Ovary (tissue), 9 donors: ENCODE measurements around the gene CMIP. TPM values are rescaled to one million over a fixed set of nuclear protein-coding genes. Genes with fewer than 3 reads are reported as not detected.

ENCODE experiments used
- DNase-seq, 5 donors: peaks; one replicate each; pipeline ENCODE4 v3.0.0-alpha.2; 2019 to 2020
- H3K27ac ChIP-seq, 2 donors: fragments of 200-600 bp; one replicate each; pipeline versions ENCODE4 v1.5.1 to v1.8.0; 2019 to 2022
- H3K27me3 ChIP-seq: fragments of 200-600 bp; one replicate; pipeline ENCODE4 v1.8.0; 2022
- H3K36me3 ChIP-seq: fragments of 200-600 bp; sonication (generic); one replicate; pipeline ENCODE4 v1.5.1; 2019
- H3K4me1 ChIP-seq: one replicate; pipeline ENCODE4 v1.8.1; 2013; ENCODE audit warnings: mild to moderate bottlenecking, moderate library complexity; ENCODE audit not compliant: insufficient read depth
- H3K4me3 ChIP-seq: fragments of 200-600 bp; sonication (generic); one replicate; pipeline ENCODE4 v1.5.1; 2017
- H3K9me3 ChIP-seq, 2 donors: fragments of 200-600 bp in 1 of 2; sonication (generic) in 1 of 2; one replicate each; pipeline versions ENCODE4 v1.5.1 to v1.8.1; 2013 to 2019; ENCODE audit warnings: mild to moderate bottlenecking in 1 of 2, moderate library complexity in 1 of 2
- CTCF ChIP-seq, 3 donors: fragments of 450-650 bp in 2 of 3; fragments of 200-600 bp in 1 of 3; IDR thresholded peaks; one replicate each; pipeline versions ENCODE4 v1.5.1 to v1.8.0; 2016 to 2022; ENCODE audit warnings: antibody characterized with exemption in 3 of 3, mild to moderate bottlenecking in 1 of 3
- EP300 ChIP-seq: sonication (generic); formaldehyde crosslinking; IDR thresholded peaks from one replicate; pipeline ENCODE4 v1.6.1; 2017; ENCODE audit warnings: antibody characterized with exemption
- POLR2A ChIP-seq: fragments of 450-650 bp; IDR thresholded peaks from one replicate; pipeline ENCODE4 v1.6.1; 2017; ENCODE audit warnings: antibody characterized with exemption, mild to moderate bottlenecking, moderate library complexity
- WGBS, 3 donors: extraction: QIAGEN DNeasy Blood & Tissue Kit in 1 of 3; methylation state at CpG; one replicate each; pipeline versions ENCODE4 v1.1.5 to v1.1.7; 2013 to 2017; 5-methylcytosine and 5-hydroxymethylcytosine counted together
- intact Hi-C, 4 donors: fragments of 100-400 bp; cut with DNase I; formaldehyde crosslinking; loops; one replicate each; pipeline versions ENCODE4 v1.11.0 to v1.15.1; 2022 to 2023
- polyA plus RNA-seq, 2 donors: library from polyadenylated mRNA; stranded (reverse); fragments of 200-250 nt in 1 of 2; fragments of 350-450 nt in 1 of 2; fragmentation: Illumina TruSeq in 1 of 2; extraction: RNeasy Lipid Tissue Mini Kit (QIAGEN cat#74804) in 1 of 2; gene quantifications; one replicate each; pipeline ENCODE4 v1.2.3, GENCODE V29; 2013 to 2014
- total RNA-seq, 7 donors: library from RNA; depleted of rRNA in 2 of 7; stranded (reverse); fragments of >200 nt in 2 of 7; fragmentation: NEBNext Ultra II Directional in 3 of 7; extraction: Animal tissue kit (Norgen Biotek cat#: 25700) in 3 of 7; gene quantifications; one replicate each; pipeline versions ENCODE4 v1.1.0 to v1.2.4, GENCODE V29; 2016 to 2023
- donor health status: DM: no; HTN: no; CAD: no; lungs with moderate emphysema.
- donor health status: DM: no; HTN: no; CAD: no.
- donor health status: Bipolar disorder and iron deficiency.
- donor health status: DM: yes; HTN: yes; CAD: no.
- donor health status: DM: no; HTN: no; CAD: no.
- donor health status: DM: yes; HTN: yes; CAD: no.

The CMIP gene
- total and polyA plus RNA-seq, 9 donors = 19.4 to 68.2 (median 38.7) TPM

- no peaks in the 10 kb centered on the region for H3K36me3 ChIP-seq
- H3K27me3 ChIP-seq = no peaks in the 10 kb centered on the region
- no peak for TF ChIP-seq EP300
- TF ChIP-seq CTCF (IDR thresholded peaks at IDR 0.05) = no peak
- TF ChIP-seq POLR2A = no peak
- 78 to 86% (median 81%) methylated on average over 8 of the region's 8 CpGs for WGBS, 3 donors
- intact Hi-C loops = loop anchor here in 1 of 4 donors (5.0 kb wide), 1 partner anchor 90 kb away; no protein-coding TSS in a partner anchor
- H3K4me3 ChIP-seq = no peak overlapping the region
- peaks cover 8% of the 10 kb centered on the region for H3K4me1 ChIP-seq
- H3K9me3 ChIP-seq = no peaks in the 10 kb centered on the region
- no peak for DNase-seq
- no peak overlapping the region for H3K27ac ChIP-seq
Measured at GRCh38 chr16:81717662-81718189, 273.1 kb downstream of the CMIP start.

- Histone ChIP-seq H3K4me3 (no peak overlapping the region), H3K27ac (no peak overlapping the region), H3K4me1 (peaks cover 8% of the 10 kb centered on the region), H3K9me3 (no peaks in the 10 kb centered on the region), H3K36me3 (no peaks in the 10 kb centered on the region), H3K27me3 (no peaks in the 10 kb centered on the region)
- no peak for DNase-seq
- TF ChIP-seq POLR2A (no peak), EP300 (no peak), CTCF (IDR thresholded peaks at IDR 0.05) (no peak)
- WGBS, 3 donors = 62 to 85% (median 75%) methylated on average over 5 of the region's 5 CpGs
- intact Hi-C loops = loop anchor here in 1 of 4 donors (5.0 kb wide), 1 partner anchor 91 kb away; no protein-coding TSS in a partner anchor
Measured at GRCh38 chr16:81718637-81719036, 274.0 kb downstream of the CMIP start.

- DNase-seq = no peak
- WGBS, 3 donors = 94 to 95% (median 94%) methylated on average over 2 of the region's 2 CpGs
- Histone ChIP-seq H3K9me3 (no peaks in the 10 kb centered on the region), H3K4me1 (peaks cover 8% of the 10 kb centered on the region), H3K36me3 (no peaks in the 10 kb centered on the region), H3K4me3 (no peak overlapping the region), H3K27me3 (no peaks in the 10 kb centered on the region), H3K27ac (no peak overlapping the region)
- TF ChIP-seq CTCF (IDR thresholded peaks at IDR 0.05) (no peak), EP300 (no peak), POLR2A (no peak)
- intact Hi-C loops = loop anchor here (5.0 to 10.0 kb wide), 6 partner anchors 93 to 515 kb away; no protein-coding TSS in a partner anchor
Measured at GRCh38 chr16:81719993-81720392, 275.4 kb downstream of the CMIP start.

- intact Hi-C loops = loop anchor here (5.0 to 10.0 kb wide), 5 partner anchors 96 to 516 kb away; no protein-coding TSS in a partner anchor
- H3K27me3 ChIP-seq = no peaks in the 10 kb centered on the region
- H3K27ac ChIP-seq = no peak overlapping the region
- no peak overlapping the region for H3K4me3 ChIP-seq
- peaks cover 5% of the 10 kb centered on the region for H3K4me1 ChIP-seq
- no peak for DNase-seq
- H3K36me3 ChIP-seq = no peaks in the 10 kb centered on the region
- WGBS, 3 donors = 46 to 56% (median 49%) methylated on average over 10 of the region's 10 CpGs
- no peaks in the 10 kb centered on the region for H3K9me3 ChIP-seq
- TF ChIP-seq CTCF (IDR thresholded peaks at IDR 0.05) (no peak), POLR2A (no peak), EP300 (no peak)
Measured at GRCh38 chr16:81720973-81721906, 276.6 kb downstream of the CMIP start.
